Prostate gland (tissue), 2 donors: Measurements from ENCODE around the gene PELI3. TPM values are rescaled to one million over a fixed set of nuclear protein-coding genes. Genes with fewer than 3 reads are reported as not detected.

Experiments
- DNase-seq: peaks from one replicate; pipeline ENCODE4 v3.0.0-alpha.2; 2019; ENCODE audit warnings: low spot score
- H3K27ac ChIP-seq, 2 donors: fragments of 200-600 bp; sonication (generic); 2 replicates each; pipeline ENCODE4 v1.5.1; 2017 to 2019
- H3K27me3 ChIP-seq: fragments of 200-600 bp; sonication (generic); replicated peaks from 2 replicates; pipeline ENCODE4 v1.5.1; 2019; ENCODE audit not compliant: insufficient read depth
- H3K36me3 ChIP-seq, 2 donors: fragments of 200-600 bp; sonication (generic); 1 replicate in 1 of 2; 2 replicates in 1 of 2; pipeline versions ENCODE4 v1.5.1 to v1.8.1; 2017 to 2019
- H3K4me1 ChIP-seq: fragments of 200-600 bp; sonication (generic); replicated peaks from 2 replicates; pipeline ENCODE4 v1.5.1; 2019
- H3K4me3 ChIP-seq, 2 donors: fragments of 200-600 bp; sonication (generic); 2 replicates each; pipeline ENCODE4 v1.5.1; 2017 to 2019
- H3K9me3 ChIP-seq: fragments of 200-600 bp; sonication (generic); 2 replicates; pipeline ENCODE4 v1.5.1; 2017
- CTCF ChIP-seq, 4 experiments: fragments of 200-600 bp in 2 of 4; fragments of 450-650 bp in 2 of 4; sonication (generic) in 2 of 4; IDR thresholded peaks; 1 replicate in 3 of 4; 2 replicates in 1 of 4; pipeline ENCODE4 v1.5.1; 2016 to 2019; ENCODE audit warnings: antibody characterized with exemption in 4 of 4, mild to moderate bottlenecking in 2 of 4, moderate library complexity in 2 of 4
- POLR2A ChIP-seq: fragments of 450-650 bp; IDR thresholded peaks from one replicate; pipeline ENCODE4 v1.6.1; 2016; ENCODE audit warnings: antibody characterized with exemption, mild to moderate bottlenecking
- POLR2AphosphoS5 ChIP-seq: sonication (generic); formaldehyde crosslinking; IDR thresholded peaks from one replicate; pipeline ENCODE4 v1.6.1; 2017; ENCODE audit warnings: antibody characterized with exemption
- WGBS: methylation state at CpG from one replicate; pipeline ENCODE4 v1.1.5; 2018; 5-methylcytosine and 5-hydroxymethylcytosine counted together
- intact Hi-C: fragments of 100-400 bp; cut with DNase I; formaldehyde crosslinking; loops from one replicate; pipeline ENCODE4 v1.14.2; 2022
- total RNA-seq, 2 donors: library from RNA; depleted of rRNA; stranded (reverse); fragments of >200 nt; gene quantifications; one replicate each; pipeline ENCODE4 v1.1.0, GENCODE V29; 2016

The PELI3 gene
- total RNA-seq, 2 donors from 2014 or later: 23.9 to 27.0 TPM

GRCh38 chr11:66495401-66495854 lies 28.7 kb downstream of the PELI3 start:
- Histone ChIP-seq H3K4me3 (no peak overlapping the region), H3K27me3 (no peaks in the 10 kb centered on the region), H3K27ac (no peak overlapping the region), H3K4me1 (no peaks in the 10 kb centered on the region), H3K9me3 (no peaks in the 10 kb centered on the region), H3K36me3 (peaks cover 0 to 24% of the 10 kb centered on the region in 2 donors)
- intact Hi-C loops: no loop called here
- no peak for DNase-seq
- TF ChIP-seq POLR2AphosphoS5: no peak
- TF ChIP-seq CTCF (IDR thresholded peaks at IDR 0.05): no peak
- TF ChIP-seq POLR2A: no peak
- 89% methylated on average over 17 of the region's 17 CpGs for WGBS

- WGBS: 95% methylated on average over 16 of the region's 16 CpGs
- intact Hi-C loops: no loop called here
- peaks cover 0 to 24% of the 10 kb centered on the region in 2 donors for H3K36me3 ChIP-seq
Measured at GRCh38 chr11:66497206-66497605, 30.5 kb downstream of the PELI3 start.

GRCh38 chr11:66498506-66498905 lies 31.8 kb downstream of the PELI3 start:
- Histone ChIP-seq H3K27me3 (no peaks in the 10 kb centered on the region), H3K9me3 (no peaks in the 10 kb centered on the region), H3K4me1 (no peaks in the 10 kb centered on the region), H3K27ac (no peak overlapping the region), H3K36me3 (peaks cover 0 to 16% of the 10 kb centered on the region in 2 donors), H3K4me3 (no peak overlapping the region)
- WGBS: 81% methylated on average over 5 of the region's 5 CpGs
- DNase-seq: no peak
- no peak for TF ChIP-seq POLR2AphosphoS5
- no peak for TF ChIP-seq CTCF (IDR thresholded peaks at IDR 0.05)
- no peak for TF ChIP-seq POLR2A
- intact Hi-C loops: no loop called here

More at GRCh38 chr11:66497206-66497605, 30.5 kb downstream of the PELI3 start:
- no peak for DNase-seq
- Histone ChIP-seq H3K4me3 (no peak overlapping the region), H3K9me3 (no peaks in the 10 kb centered on the region), H3K4me1 (no peaks in the 10 kb centered on the region), H3K27me3 (no peaks in the 10 kb centered on the region), H3K27ac (no peak overlapping the region)
- no peak for TF ChIP-seq POLR2AphosphoS5
- no peak for TF ChIP-seq CTCF (IDR thresholded peaks at IDR 0.05)
- TF ChIP-seq POLR2A: no peak

GRCh38 chr11:66505276-66505816 lies 38.6 kb downstream of the PELI3 start:
- Histone ChIP-seq H3K27ac (no peak overlapping the region), H3K36me3 (peaks cover 0 to 5% of the 10 kb centered on the region in 2 donors), H3K4me3 (no peak overlapping the region), H3K4me1 (no peaks in the 10 kb centered on the region), H3K27me3 (no peaks in the 10 kb centered on the region), H3K9me3 (no peaks in the 10 kb centered on the region)
- 89% methylated on average over 1 of the region's 1 CpG for WGBS
- no peak for DNase-seq
- intact Hi-C loops: no loop called here
- no peak for TF ChIP-seq POLR2AphosphoS5

- Histone ChIP-seq H3K27me3 (no peaks in the 10 kb centered on the region), H3K4me1 (peaks cover 3% of the 10 kb centered on the region), H3K9me3 (no peaks in the 10 kb centered on the region), H3K36me3 (peaks cover 0 to 5% of the 10 kb centered on the region in 2 donors), H3K4me3 (no peak overlapping the region), H3K27ac (no peak overlapping the region)
- intact Hi-C loops: no loop called here
- 82% methylated on average over 7 of the region's 7 CpGs for WGBS
- TF ChIP-seq CTCF (IDR thresholded peaks at IDR 0.05) (no peak), POLR2AphosphoS5 (no peak), POLR2A (no peak)
- DNase-seq: no peak
Measured at GRCh38 chr11:66509131-66509561, 42.4 kb downstream of the PELI3 start.
